Hepatic stellate cell (primary cell): Measurements from ENCODE around the gene ADGRB3.
A peak's percentile ranks its signal among the peaks of the same experiment; 100 is the strongest.
"Not testable (repeated sequence)": the region's sequence is repeated elsewhere in the genome, so short reads cannot be mapped to it uniquely, and the experiment has no call there.

ENCODE experiments used
- DNase-seq: peaks from one replicate; pipeline ENCODE4 v3.0.0; 2011; ENCODE audit warnings: low spot score

ADGRB3 gene

GRCh38 chr6:68958327-68958726, 323.2 kb downstream of the ADGRB3 start:
- no peak for DNase-seq

GRCh38 chr6:68967549-68968300, 332.6 kb downstream of the ADGRB3 start:
- DNase-seq = peak; percentile 20

DNA sequence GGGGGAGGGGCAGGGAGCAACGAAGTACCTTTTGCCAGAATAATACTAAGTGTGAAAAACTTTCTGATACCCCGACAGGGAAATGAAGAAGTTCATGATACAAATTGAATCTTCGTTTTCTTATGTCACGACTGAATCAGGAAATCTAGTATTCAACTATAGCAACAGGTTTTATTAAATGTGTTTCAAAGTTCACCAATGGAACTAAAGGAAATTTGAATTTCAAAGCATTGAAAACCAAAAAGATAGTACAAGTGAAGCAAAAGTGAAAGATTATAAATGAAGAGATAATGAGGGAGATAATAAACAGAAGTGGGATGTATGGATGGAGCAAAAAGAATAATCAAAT, 333.2 kb downstream of the ADGRB3 start:
- no peak for DNase-seq

GRCh38 chr6:68973066-68973465, 338.0 kb downstream of the ADGRB3 start:
- no peak for DNase-seq

GRCh38 chr6:68975064-68975463, 340.0 kb downstream of the ADGRB3 start:
- no peak for DNase-seq

GRCh38 chr6:68975816-68976215, 340.7 kb downstream of the ADGRB3 start:
- no peak for DNase-seq

DNA sequence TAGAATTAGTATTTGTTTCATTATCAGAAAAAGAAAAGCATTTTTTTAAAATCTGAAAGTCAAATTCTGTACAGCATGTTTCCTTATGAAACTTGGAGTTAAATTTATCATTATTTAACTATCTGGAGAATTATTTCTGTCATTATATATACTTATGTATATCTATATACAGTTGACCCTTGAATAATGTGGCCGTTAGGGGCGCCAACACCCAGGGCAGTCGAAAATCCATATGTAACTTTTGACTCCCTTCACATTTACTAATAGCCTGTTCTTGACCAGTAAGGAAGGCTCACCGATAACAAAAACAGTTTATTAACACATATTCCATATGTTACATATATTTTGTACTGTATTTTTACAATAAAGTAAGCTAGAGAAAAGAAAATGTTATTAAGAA, 341.2 kb downstream of the ADGRB3 start:
- no peak for DNase-seq

- DNase-seq = no peak
Observed at GRCh38 chr6:68978411-68978810, 343.3 kb downstream of the ADGRB3 start.

- DNase-seq = not testable (repeated sequence)
Observed at GRCh38 chr6:68981668-68982067, 346.6 kb downstream of the ADGRB3 start.

- DNase-seq = no peak
Observed at GRCh38 chr6:68988698-68989097, 353.6 kb downstream of the ADGRB3 start.

DNA sequence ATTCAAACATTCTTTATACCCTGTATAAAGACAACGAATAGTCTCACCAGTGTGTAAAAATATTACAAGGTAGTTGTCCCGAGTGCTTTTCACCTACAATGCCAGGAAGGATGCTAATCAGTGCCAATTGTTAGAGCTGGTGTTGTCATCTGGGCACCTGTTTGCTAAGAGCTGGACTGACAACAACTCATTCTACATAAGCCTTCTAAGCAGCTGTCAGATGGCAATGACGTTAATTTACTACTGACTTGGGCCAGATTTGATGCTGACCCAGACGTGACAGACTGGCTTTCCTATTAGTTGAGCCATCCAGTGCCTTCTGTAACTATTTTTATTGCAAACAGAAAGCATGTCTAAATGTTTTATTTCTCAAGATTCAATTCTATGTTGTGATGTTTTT, 355.2 kb downstream of the ADGRB3 start:
- no peak for DNase-seq

DNA sequence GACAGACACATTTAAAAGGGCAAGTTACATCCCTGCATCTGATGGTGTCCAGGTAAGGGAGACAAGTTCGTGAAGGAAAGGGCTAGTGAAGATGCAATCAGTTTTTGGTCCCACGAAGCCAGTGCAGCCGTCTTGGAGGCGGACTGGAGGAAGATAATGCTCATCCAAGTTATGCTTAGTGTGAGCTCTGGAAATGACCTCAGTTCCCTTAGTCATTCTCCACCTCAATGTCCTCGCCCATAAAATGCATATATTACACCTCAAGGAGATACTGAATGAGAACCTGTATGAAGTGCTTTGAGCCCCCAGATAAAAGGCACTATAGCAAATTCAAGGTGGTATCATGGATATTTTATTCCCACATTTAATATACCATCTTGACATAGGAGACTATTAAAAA, 358.8 kb downstream of the ADGRB3 start:
- no peak for DNase-seq

DNA sequence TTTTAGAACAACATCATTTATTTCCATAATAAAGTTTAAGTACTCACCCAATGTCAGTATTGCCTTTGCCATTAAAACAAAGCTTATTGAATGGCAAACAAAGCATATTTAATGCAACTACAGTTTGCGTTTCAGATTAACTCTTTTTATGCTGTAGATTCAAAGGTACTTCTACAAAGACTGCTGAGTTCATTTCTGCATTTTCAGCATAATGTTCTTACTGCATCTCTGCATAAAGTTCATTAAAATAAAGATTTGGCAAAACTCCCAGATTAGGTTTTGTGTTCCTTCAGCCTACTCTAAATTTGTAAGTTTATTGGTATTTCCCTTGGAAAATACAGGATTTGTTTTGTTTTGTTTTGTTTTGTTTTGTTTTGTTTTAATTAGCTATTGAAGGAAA, 359.4 kb downstream of the ADGRB3 start:
- no peak for DNase-seq

DNA sequence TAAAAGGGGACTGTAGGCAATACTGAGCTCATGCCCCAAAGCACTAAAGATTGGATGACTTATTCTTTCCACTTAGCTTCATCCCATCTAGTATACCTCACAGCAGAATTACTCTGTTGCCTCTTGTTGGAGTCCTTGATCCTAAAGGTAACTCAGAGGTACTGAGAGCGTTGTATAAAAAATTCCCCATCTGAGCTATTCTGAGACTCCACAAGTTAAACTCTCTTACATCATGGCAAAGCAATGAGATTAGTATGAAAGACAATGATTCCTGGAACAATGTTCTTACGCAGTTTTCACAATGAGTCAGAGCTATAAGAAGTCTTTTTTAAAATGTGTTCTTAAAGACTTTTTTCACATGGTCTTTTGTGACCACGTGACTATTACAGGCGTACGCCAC, 370.1 kb downstream of the ADGRB3 start:
- DNase-seq = no peak

DNA sequence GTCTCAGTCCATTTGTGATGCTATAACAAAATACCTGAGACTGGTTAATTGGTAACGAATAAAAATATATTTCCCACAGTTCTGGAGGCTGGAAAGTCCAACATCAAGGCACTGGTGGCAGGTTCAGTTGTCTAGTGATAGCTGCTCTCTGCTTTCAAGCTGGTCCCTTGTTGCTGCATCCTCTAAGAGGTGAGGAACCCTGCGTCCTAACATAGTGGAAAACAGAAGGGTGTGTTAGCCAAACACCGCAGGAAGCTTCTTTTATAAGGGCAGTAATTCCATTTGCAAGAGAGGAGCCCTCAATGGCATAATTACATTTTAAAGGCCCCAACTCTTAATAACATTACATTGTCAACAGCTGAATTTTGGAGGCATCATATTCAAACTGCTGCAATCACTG, 372.7 kb downstream of the ADGRB3 start:
- no peak for DNase-seq

DNA sequence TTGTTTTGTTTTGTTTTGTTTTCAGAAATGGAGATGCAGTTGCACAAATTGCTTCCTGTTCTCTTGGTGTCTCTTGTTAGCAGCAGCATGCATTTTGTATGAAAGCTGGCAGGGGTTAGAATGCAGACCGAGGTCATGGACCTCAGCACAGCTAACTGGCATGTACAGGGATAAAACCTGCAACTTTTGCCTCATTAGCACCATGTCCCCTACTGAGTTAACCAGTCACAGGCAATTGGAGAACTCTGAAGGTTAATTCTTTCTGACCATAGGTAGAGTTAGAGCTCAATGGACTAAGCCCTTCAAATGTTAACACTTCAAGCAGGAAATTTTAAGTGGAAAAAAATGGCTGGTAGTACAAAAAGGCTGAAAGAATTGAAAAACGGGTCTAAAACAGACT, 377.1 kb downstream of the ADGRB3 start:
- no peak for DNase-seq

- no peak for DNase-seq
Observed at GRCh38 chr6:69012876-69013275, 377.8 kb downstream of the ADGRB3 start.

GRCh38 chr6:69018906-69019305, 383.8 kb downstream of the ADGRB3 start:
- no peak for DNase-seq

- DNase-seq = no peak
Observed at GRCh38 chr6:69019832-69020231, 384.8 kb downstream of the ADGRB3 start.

GRCh38 chr6:69022993-69023392, 387.9 kb downstream of the ADGRB3 start:
- DNase-seq = peak; percentile 10

DNA sequence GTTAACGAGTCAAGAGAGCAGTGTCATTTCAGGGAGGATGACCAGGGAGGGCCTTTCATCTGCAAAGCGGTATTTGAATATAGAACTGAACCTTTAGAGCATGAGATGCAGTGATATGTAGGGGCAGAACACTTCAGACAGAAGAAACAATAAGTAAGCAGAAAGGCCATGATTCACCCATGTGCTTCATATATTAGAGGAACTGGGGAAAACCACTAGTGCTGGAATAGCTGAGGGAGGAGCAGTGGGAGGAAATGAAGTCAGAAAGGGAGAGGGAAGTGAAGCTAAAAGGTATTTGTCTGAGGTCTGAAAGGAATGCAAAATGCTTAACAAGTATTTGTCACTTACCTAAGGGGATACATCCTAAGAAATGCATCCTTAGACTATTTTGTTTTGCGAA, 391.2 kb downstream of the ADGRB3 start:
- DNase-seq = no peak

GRCh38 chr6:69026715-69027114, 391.6 kb downstream of the ADGRB3 start:
- no peak for DNase-seq

DNA sequence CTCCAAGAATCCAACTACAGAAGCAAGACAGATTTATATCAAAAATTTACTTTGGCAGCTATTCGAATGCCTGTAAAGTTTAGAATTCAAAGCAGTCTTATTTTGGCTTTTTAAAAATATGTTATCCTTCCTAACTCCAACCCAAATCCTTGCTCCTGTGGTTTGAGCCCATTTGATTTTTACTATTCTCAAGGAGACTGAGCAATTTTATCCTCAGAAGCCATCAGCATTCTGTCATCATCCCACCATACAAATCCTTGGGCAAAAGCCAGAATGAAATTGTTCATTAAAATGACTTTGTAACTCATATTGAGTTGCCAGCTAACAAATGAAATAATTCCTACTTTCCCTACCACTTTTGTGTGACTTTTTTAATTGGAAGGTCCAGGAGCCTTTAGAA, 392.8 kb downstream of the ADGRB3 start:
- DNase-seq = no peak

DNA sequence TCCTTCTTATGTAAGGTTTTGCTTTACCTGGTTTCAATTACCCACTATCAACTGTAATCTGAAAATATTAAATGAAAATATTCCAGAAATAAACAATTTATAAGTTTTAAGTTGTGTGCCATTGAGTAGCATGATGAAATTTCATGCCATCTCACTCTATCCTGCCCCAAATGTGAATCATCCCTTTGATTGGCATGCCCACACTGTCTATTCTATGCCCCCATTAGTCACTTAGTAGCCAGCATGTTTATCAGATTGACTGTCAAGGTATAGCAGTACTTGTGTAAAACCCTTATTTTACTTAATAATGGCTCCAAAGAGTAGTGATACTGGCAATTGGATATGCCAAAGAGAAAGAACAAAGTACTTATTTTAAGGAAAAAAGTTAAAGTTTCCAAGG, 403.8 kb downstream of the ADGRB3 start:
- no peak for DNase-seq

DNA sequence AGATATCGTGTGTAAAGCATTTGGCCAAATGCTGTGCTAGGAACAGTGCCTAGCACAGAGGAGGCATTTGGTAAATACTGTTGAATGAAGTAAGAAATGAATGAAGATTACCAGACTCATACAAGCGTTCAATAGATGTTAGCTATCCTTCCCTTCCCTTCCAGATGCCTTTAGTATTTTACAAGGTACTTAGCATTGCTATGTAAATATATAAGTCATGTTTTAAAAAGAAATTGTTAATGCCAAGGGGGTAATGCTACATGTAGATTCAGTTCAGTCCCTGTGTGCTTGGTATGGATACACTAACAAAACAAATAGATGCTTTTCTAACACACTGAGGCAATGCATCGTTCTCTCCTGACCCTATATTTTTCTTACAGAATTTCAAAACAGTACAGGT, 407.2 kb downstream of the ADGRB3 start:
- no peak for DNase-seq
